Trophoblast cell (in vitro differentiated cells and primary cell): ENCODE measurements around the gene CLINT1.

Experiments
- DNase-seq, 2 donors: peaks; one replicate each; pipeline ENCODE4 v3.0.0-alpha.2; 2016
- H2AFZ ChIP-seq: 2 replicates; pipeline ENCODE4 v1.6.1; 2013; ENCODE audit warnings: low read length, moderate library complexity, mild to moderate bottlenecking; ENCODE audit not compliant: insufficient read depth, poor library complexity
- H2AK5ac ChIP-seq: 2 replicates; pipeline ENCODE4 v1.6.1; 2013; ENCODE audit warnings: mild to moderate bottlenecking, low read length
- H2BK120ac ChIP-seq: 2 replicates; pipeline ENCODE4 v1.6.1; 2013; ENCODE audit warnings: low read length, mild to moderate bottlenecking, moderate library complexity; ENCODE audit not compliant: insufficient read depth, poor library complexity
- H2BK12ac ChIP-seq: 2 replicates; pipeline ENCODE4 v1.6.1; 2013; ENCODE audit warnings: mild to moderate bottlenecking, low read length, moderate library complexity
- H2BK5ac ChIP-seq: 2 replicates; pipeline ENCODE4 v1.6.1; 2013; ENCODE audit warnings: low read length, low read depth, moderate library complexity, mild to moderate bottlenecking; ENCODE audit not compliant: poor library complexity
- H3K14ac ChIP-seq: 2 replicates; pipeline ENCODE4 v1.6.1; 2013; ENCODE audit warnings: mild to moderate bottlenecking, low read length
- H3K18ac ChIP-seq: 2 replicates; pipeline ENCODE4 v1.6.1; 2013; ENCODE audit warnings: mild to moderate bottlenecking, low read length
- H3K23ac ChIP-seq: 2 replicates; pipeline ENCODE4 v1.6.1; 2013; ENCODE audit warnings: low read length
- H3K27ac ChIP-seq: 2 replicates; pipeline ENCODE4 v1.5.1; 2013; ENCODE audit warnings: low read depth, mild to moderate bottlenecking, inconsistent platforms, low read length, moderate library complexity
- H3K27me3 ChIP-seq: 2 replicates; pipeline ENCODE4 v1.6.1; 2013; ENCODE audit warnings: inconsistent platforms, mild to moderate bottlenecking, low read length, moderate library complexity; ENCODE audit not compliant: insufficient read depth
- H3K36me3 ChIP-seq, 2 experiments: 1 replicate in 1 of 2; 2 replicates in 1 of 2; pipeline ENCODE4 v1.6.1; 2013; ENCODE audit warnings: low read length in 2 of 2, mild to moderate bottlenecking in 2 of 2, moderate library complexity in 1 of 2; ENCODE audit not compliant: insufficient read depth in 2 of 2, control insufficient read depth in 1 of 2
- H3K4ac ChIP-seq: 2 replicates; pipeline ENCODE4 v1.6.1; 2013; ENCODE audit warnings: low read depth, mild to moderate bottlenecking, low read length, moderate library complexity
- H3K4me1 ChIP-seq, 2 experiments: 1 replicate in 1 of 2; 2 replicates in 1 of 2; pipeline ENCODE4 v1.6.1; 2013; ENCODE audit warnings: low read length in 2 of 2, mild to moderate bottlenecking in 2 of 2, moderate library complexity in 1 of 2; ENCODE audit not compliant: insufficient read depth in 2 of 2, control insufficient read depth in 1 of 2
- H3K4me2 ChIP-seq: 2 replicates; pipeline ENCODE4 v1.6.1; 2013; ENCODE audit warnings: inconsistent platforms, mild to moderate bottlenecking, low read length, moderate library complexity
- H3K4me3 ChIP-seq: 2 replicates; pipeline ENCODE4 v1.5.1; 2013; ENCODE audit warnings: mild to moderate bottlenecking, low read depth, low read length, inconsistent platforms
- H3K79me1 ChIP-seq: one replicate; pipeline ENCODE4 v1.6.1; 2013; ENCODE audit warnings: low read length
- H3K79me2 ChIP-seq: 2 replicates; pipeline ENCODE4 v1.6.1; 2013; ENCODE audit warnings: low read length, mild to moderate bottlenecking; ENCODE audit not compliant: control insufficient read depth, insufficient read depth, poor library complexity
- H3K9ac ChIP-seq: 2 replicates; pipeline ENCODE4 v1.6.1; 2013; ENCODE audit warnings: mild to moderate bottlenecking, low read length
- H3K9me3 ChIP-seq: 2 replicates; pipeline ENCODE4 v1.6.1; 2013; ENCODE audit warnings: low read depth, mild to moderate bottlenecking, control low read depth, inconsistent platforms, low read length; ENCODE audit not compliant: insufficient read depth
- H4K12ac ChIP-seq: 2 replicates; pipeline ENCODE4 v1.6.1; 2013; ENCODE audit warnings: low read depth, mild to moderate bottlenecking, low read length, moderate library complexity
- H4K8ac ChIP-seq: 2 replicates; pipeline ENCODE4 v1.6.1; 2013; ENCODE audit warnings: low read depth, mild to moderate bottlenecking, low read length, moderate library complexity
- H4K91ac ChIP-seq: one replicate; pipeline ENCODE4 v1.6.1; 2013; ENCODE audit warnings: low read depth, mild to moderate bottlenecking, low read length, moderate library complexity
- WGBS: extraction: QIAGEN DNeasy Blood & Tissue Kit; methylation state at CpG from one replicate; pipeline ENCODE4 v1.1.7; 2013; ENCODE audit warnings: missing lambda C conversion rate; ENCODE audit not compliant: insufficient read length, insufficient coverage; ENCODE audit errors: extremely low coverage; 5-methylcytosine and 5-hydroxymethylcytosine counted together

Gene CLINT1

GRCh38 chr5:157821822-157822622 lies 36.9 kb downstream of the CLINT1 start:
- no peak overlapping the region for H3K14ac ChIP-seq
- H3K79me1 ChIP-seq: no peaks in the 10 kb centered on the region
- no CpG with 5 or more reads among the region's 7 CpGs for WGBS
- H3K36me3 ChIP-seq: no peaks in the 10 kb centered on the region
- no peak overlapping the region for H2AK5ac ChIP-seq
- no peak overlapping the region for H3K23ac ChIP-seq
- peak overlapping the region; percentile 46 for H3K4ac ChIP-seq
- H2BK5ac ChIP-seq: no peak overlapping the region
- no peak overlapping the region for H4K8ac ChIP-seq
- no peak overlapping the region for H2BK12ac ChIP-seq
- no peak overlapping the region for H2BK120ac ChIP-seq
- no peak overlapping the region for H4K91ac ChIP-seq
- H3K4me2 ChIP-seq: no peak overlapping the region
- no peak overlapping the region for H3K18ac ChIP-seq
- H3K9ac ChIP-seq: no peak overlapping the region
- H3K4me3 ChIP-seq: no peak overlapping the region
- H4K12ac ChIP-seq: no peak overlapping the region
- no peaks in the 10 kb centered on the region for H3K27me3 ChIP-seq
- no peak overlapping the region for H2AFZ ChIP-seq
- H3K9me3 ChIP-seq: no peaks in the 10 kb centered on the region
- no peaks in the 10 kb centered on the region for H3K4me1 ChIP-seq
- H3K27ac ChIP-seq: no peak overlapping the region
- peaks cover 1% of the 10 kb centered on the region for H3K79me2 ChIP-seq
- peak; percentile 7 to 33 for DNase-seq

GRCh38 chr5:157821405-157821804 lies 37.5 kb downstream of the CLINT1 start:
- DNase-seq: no peak
- Histone ChIP-seq H3K27ac (no peak overlapping the region), H4K91ac (no peak overlapping the region), H2AK5ac (no peak overlapping the region), H3K4me2 (no peak overlapping the region), H3K18ac (no peak overlapping the region), H2BK5ac (no peak overlapping the region), H3K79me2 (peaks cover 1% of the 10 kb centered on the region), H4K8ac (no peak overlapping the region), H2BK12ac (no peak overlapping the region), H2BK120ac (no peak overlapping the region), H3K79me1 (no peaks in the 10 kb centered on the region), H3K4me1 (no peaks in the 10 kb centered on the region), H3K4ac (no peak overlapping the region), H3K14ac (no peak overlapping the region), H3K9ac (no peak overlapping the region), H3K36me3 (no peaks in the 10 kb centered on the region), H2AFZ (no peak overlapping the region), H3K23ac (no peak overlapping the region), H3K27me3 (no peaks in the 10 kb centered on the region), H3K4me3 (no peak overlapping the region), H4K12ac (no peak overlapping the region), H3K9me3 (no peaks in the 10 kb centered on the region)
- no CpG with 5 or more reads among the region's 1 CpG for WGBS

GRCh38 chr5:157820593-157821252 lies 38.2 kb downstream of the CLINT1 start:
- Histone ChIP-seq H3K4me2 (no peak overlapping the region), H3K36me3 (no peaks in the 10 kb centered on the region), H2BK12ac (no peak overlapping the region), H3K79me2 (peaks cover 1% of the 10 kb centered on the region), H3K4me1 (no peaks in the 10 kb centered on the region), H3K4ac (no peak overlapping the region), H2BK5ac (no peak overlapping the region), H3K9ac (no peak overlapping the region), H3K14ac (no peak overlapping the region), H3K23ac (no peak overlapping the region), H4K12ac (no peak overlapping the region), H3K27me3 (no peaks in the 10 kb centered on the region), H3K9me3 (no peaks in the 10 kb centered on the region), H2BK120ac (no peak overlapping the region), H3K27ac (no peak overlapping the region), H4K91ac (no peak overlapping the region), H2AK5ac (no peak overlapping the region), H2AFZ (no peak overlapping the region), H3K18ac (no peak overlapping the region), H3K4me3 (no peak overlapping the region), H4K8ac (no peak overlapping the region), H3K79me1 (no peaks in the 10 kb centered on the region)
- peak; percentile 4 to 67 for DNase-seq
- WGBS: no CpG with 5 or more reads among the region's 6 CpGs

DNA sequence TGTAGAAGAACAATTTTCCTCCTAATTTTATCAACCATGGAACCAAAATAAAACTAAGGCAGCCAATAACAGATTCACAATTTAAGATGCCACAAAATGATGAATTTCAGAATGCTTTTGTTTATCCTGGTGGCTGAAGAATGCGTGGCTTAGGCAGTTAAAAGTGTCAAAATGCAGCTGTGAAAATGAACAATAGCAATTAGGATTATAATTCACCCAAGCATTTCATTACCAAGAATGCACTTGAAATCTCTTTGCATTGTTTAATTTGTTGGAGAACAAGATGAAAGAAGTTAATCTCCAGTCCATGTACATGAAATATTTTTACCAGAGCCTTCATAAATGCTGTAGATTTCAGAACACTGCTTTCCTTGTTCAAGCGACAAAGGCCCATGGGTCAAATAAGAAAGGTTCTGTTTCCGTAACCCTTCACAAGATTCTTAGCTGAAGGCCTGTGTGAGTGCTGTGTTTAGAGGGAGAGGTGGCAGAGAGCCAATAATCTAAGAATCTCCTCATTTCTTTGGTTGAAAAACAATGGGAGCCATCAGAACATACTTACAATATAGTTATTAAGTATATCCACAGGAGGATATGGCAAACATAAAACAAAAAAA lies 39.3 kb downstream of the CLINT1 start:
- Histone ChIP-seq H3K27me3 (no peaks in the 10 kb centered on the region), H2BK12ac (no peak overlapping the region), H2AK5ac (no peak overlapping the region), H3K27ac (no peak overlapping the region), H3K18ac (no peak overlapping the region), H3K4me1 (no peaks in the 10 kb centered on the region), H3K9me3 (no peaks in the 10 kb centered on the region), H3K79me1 (no peaks in the 10 kb centered on the region), H2BK120ac (no peak overlapping the region), H4K12ac (no peak overlapping the region), H3K14ac (no peak overlapping the region), H3K4ac (no peak overlapping the region), H3K36me3 (peaks cover 0 to 1% of the 10 kb centered on the region in 2 experiments), H3K4me2 (no peak overlapping the region), H2BK5ac (no peak overlapping the region), H3K79me2 (peaks cover 1% of the 10 kb centered on the region), H4K91ac (no peak overlapping the region), H2AFZ (no peak overlapping the region), H4K8ac (no peak overlapping the region), H3K4me3 (no peak overlapping the region), H3K23ac (no peak overlapping the region), H3K9ac (no peak overlapping the region)
- no peak for DNase-seq
- no CpG with 5 or more reads among the region's 3 CpGs for WGBS
